ENCODE results near the gene RAB19.
"Not testable (repeated sequence)": the region's sequence is repeated elsewhere in the genome, so short reads cannot be mapped to it uniquely, and the experiment has no call there.

Gene RAB19

DNA sequence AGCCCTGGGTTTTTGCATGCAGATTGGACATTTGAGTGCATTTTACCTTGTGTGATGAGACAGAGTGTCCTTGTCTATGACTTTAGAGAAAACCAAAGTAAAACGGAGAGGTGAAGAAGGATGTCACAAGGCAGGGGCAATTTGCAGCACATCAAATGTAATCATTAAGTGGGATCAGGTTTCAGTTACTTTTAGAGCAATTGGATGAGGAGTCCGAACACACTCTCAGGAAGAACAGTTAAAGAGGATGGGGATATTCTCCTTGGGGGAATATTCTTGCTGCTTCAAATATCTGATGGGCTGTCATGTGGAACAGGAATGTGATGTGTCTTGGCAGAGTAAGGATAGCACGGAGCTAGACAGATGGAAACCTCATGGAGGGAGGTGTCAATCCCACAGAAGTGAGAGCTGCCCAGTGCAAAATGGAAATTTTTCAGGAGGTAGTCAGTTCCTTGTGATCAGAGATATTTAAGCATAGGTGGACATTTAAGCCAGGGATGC lies 757 bp downstream of the RAB19 start:
- no peak overlapping the region for H3K14ac ChIP-seq (ENCODE audit: low read length)
- DNase-seq: no peak
- peaks cover 2% of the 10 kb centered on the region for H3K79me2 ChIP-seq (ENCODE audit: control insufficient read depth, insufficient read depth, low read length, poor library complexity)
- H3K9me3 ChIP-seq (ENCODE audit: insufficient read depth, low read depth, low read length): no peaks in the 10 kb centered on the region
- H3K4me1 ChIP-seq (ENCODE audit: control insufficient read depth in 1 of 2, insufficient read depth in 2 of 2, low read length in 2 of 2): peaks cover 3 to 5% of the 10 kb centered on the region in 2 experiments
- no peak overlapping the region for H3K18ac ChIP-seq (ENCODE audit: low read length)
- H4K8ac ChIP-seq (ENCODE audit: low read depth, low read length): peak overlapping the region; percentile 66
- no peak overlapping the region for H2AK5ac ChIP-seq (ENCODE audit: low read length)
- no peaks in the 10 kb centered on the region for H3K79me1 ChIP-seq (ENCODE audit: low read length)
- H2BK120ac ChIP-seq (ENCODE audit: insufficient read depth, low read length, poor library complexity): no peak overlapping the region
- H3K23ac ChIP-seq (ENCODE audit: low read length): no peak overlapping the region
- WGBS (ENCODE audit: extremely low coverage, insufficient coverage, insufficient read length): no CpG with 5 or more reads among the region's 3 CpGs
- H3K4me2 ChIP-seq (ENCODE audit: low read length): peak overlapping the region; percentile 76
- H4K12ac ChIP-seq (ENCODE audit: low read depth, low read length): no peak overlapping the region
- H2BK5ac ChIP-seq (ENCODE audit: low read depth, low read length, poor library complexity): no peak overlapping the region
- no peak overlapping the region for H4K91ac ChIP-seq (ENCODE audit: low read depth, low read length)
- no peak overlapping the region for H3K4me3 ChIP-seq (ENCODE audit: low read depth, low read length)
- no peaks in the 10 kb centered on the region for H3K36me3 ChIP-seq (ENCODE audit: control insufficient read depth in 1 of 2, insufficient read depth in 2 of 2, low read length in 2 of 2)
- H2BK12ac ChIP-seq (ENCODE audit: low read length): no peak overlapping the region
- H3K9ac ChIP-seq (ENCODE audit: low read length): no peak overlapping the region
- H2AFZ ChIP-seq (ENCODE audit: insufficient read depth, low read length, poor library complexity): no peak overlapping the region
- no peaks in the 10 kb centered on the region for H3K27me3 ChIP-seq (ENCODE audit: insufficient read depth, low read length)
- no peak overlapping the region for H3K4ac ChIP-seq (ENCODE audit: low read depth, low read length)
- H3K27ac ChIP-seq (ENCODE audit: low read depth, low read length): no peak overlapping the region

DNA sequence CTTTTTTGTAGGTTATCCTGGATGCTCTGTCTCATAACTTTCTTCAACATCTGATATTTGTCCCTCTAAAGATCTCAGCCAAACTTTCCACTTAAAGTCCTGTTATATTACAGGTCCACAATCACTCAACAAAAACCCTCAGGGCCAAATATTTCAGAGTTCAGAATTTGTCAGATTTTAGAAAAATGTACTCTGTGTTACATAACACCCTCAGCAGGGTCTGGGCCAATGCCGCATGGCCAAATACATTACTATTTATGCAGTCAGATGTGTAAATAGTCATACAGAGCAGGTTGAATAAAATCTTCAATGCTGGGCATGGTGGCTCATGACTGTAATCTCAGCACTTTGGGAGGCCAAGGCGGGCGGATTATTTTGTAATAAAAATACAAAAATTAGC lies 11.5 kb downstream of the RAB19 start:
- H2AK5ac ChIP-seq (ENCODE audit: low read length): no peak overlapping the region
- H3K27ac ChIP-seq (ENCODE audit: low read depth, low read length): no peak overlapping the region
- no peaks in the 10 kb centered on the region for H3K27me3 ChIP-seq (ENCODE audit: insufficient read depth, low read length)
- H3K18ac ChIP-seq (ENCODE audit: low read length): no peak overlapping the region
- no peak overlapping the region for H3K4ac ChIP-seq (ENCODE audit: low read depth, low read length)
- no peaks in the 10 kb centered on the region for H3K36me3 ChIP-seq (ENCODE audit: control insufficient read depth in 1 of 2, insufficient read depth in 2 of 2, low read length in 2 of 2)
- no peak overlapping the region for H3K4me2 ChIP-seq (ENCODE audit: low read length)
- no peak overlapping the region for H4K91ac ChIP-seq (ENCODE audit: low read depth, low read length)
- no peak overlapping the region for H2BK120ac ChIP-seq (ENCODE audit: insufficient read depth, low read length, poor library complexity)
- H3K79me2 ChIP-seq (ENCODE audit: control insufficient read depth, insufficient read depth, low read length, poor library complexity): no peaks in the 10 kb centered on the region
- no peak overlapping the region for H3K14ac ChIP-seq (ENCODE audit: low read length)
- H3K4me1 ChIP-seq (ENCODE audit: control insufficient read depth in 1 of 2, insufficient read depth in 2 of 2, low read length in 2 of 2): no peaks in the 10 kb centered on the region
- no peaks in the 10 kb centered on the region for H3K9me3 ChIP-seq (ENCODE audit: insufficient read depth, low read depth, low read length)
- no peak overlapping the region for H4K12ac ChIP-seq (ENCODE audit: low read depth, low read length)
- H3K4me3 ChIP-seq (ENCODE audit: low read depth, low read length): no peak overlapping the region
- H4K8ac ChIP-seq (ENCODE audit: low read depth, low read length): no peak overlapping the region
- H3K79me1 ChIP-seq (ENCODE audit: low read length): no peaks in the 10 kb centered on the region
- no peak overlapping the region for H2BK12ac ChIP-seq (ENCODE audit: low read length)
- no peak overlapping the region for H2BK5ac ChIP-seq (ENCODE audit: low read depth, low read length, poor library complexity)
- no peak overlapping the region for H3K23ac ChIP-seq (ENCODE audit: low read length)
- DNase-seq: peak; percentile 73 to 97
- no peak overlapping the region for H3K9ac ChIP-seq (ENCODE audit: low read length)
- no CpG with 5 or more reads among the region's 3 CpGs for WGBS (ENCODE audit: extremely low coverage, insufficient coverage, insufficient read length)
- H2AFZ ChIP-seq (ENCODE audit: insufficient read depth, low read length, poor library complexity): no peak overlapping the region

DNA sequence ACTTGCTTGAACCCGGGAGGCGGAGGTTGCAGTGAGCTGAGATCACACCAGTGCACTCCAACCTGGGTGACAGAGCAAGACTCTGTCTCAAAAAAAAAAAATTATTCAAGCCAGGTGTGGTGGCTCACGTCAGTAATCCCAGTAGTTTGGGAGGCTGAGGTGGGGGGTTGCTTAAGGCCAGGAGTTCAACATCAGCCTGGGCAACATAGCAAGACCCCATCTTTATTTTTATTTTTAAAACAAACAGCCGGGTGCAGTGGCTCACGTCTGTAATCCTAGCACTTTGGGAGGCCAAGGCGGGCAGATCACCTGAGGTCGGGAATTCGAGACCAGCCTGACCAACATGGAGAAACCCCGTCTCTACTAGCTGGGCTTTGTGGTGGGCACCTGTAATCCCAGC lies 12.0 kb downstream of the RAB19 start:
- WGBS (ENCODE audit: extremely low coverage, insufficient coverage, insufficient read length): no CpG with 5 or more reads among the region's 9 CpGs
- H4K12ac ChIP-seq (ENCODE audit: low read depth, low read length); H3K36me3 ChIP-seq (ENCODE audit: control insufficient read depth in 1 of 2, insufficient read depth in 2 of 2, low read length in 2 of 2); H3K4me1 ChIP-seq (ENCODE audit: control insufficient read depth in 1 of 2, insufficient read depth in 2 of 2, low read length in 2 of 2); H3K27me3 ChIP-seq (ENCODE audit: insufficient read depth, low read length); H2AFZ ChIP-seq (ENCODE audit: insufficient read depth, low read length, poor library complexity); H3K14ac ChIP-seq (ENCODE audit: low read length); H3K79me2 ChIP-seq (ENCODE audit: control insufficient read depth, insufficient read depth, low read length, poor library complexity); H2AK5ac ChIP-seq (ENCODE audit: low read length); H3K4me2 ChIP-seq (ENCODE audit: low read length); H4K8ac ChIP-seq (ENCODE audit: low read depth, low read length); H2BK120ac ChIP-seq (ENCODE audit: insufficient read depth, low read length, poor library complexity); H3K4ac ChIP-seq (ENCODE audit: low read depth, low read length); H3K27ac ChIP-seq (ENCODE audit: low read depth, low read length); H2BK12ac ChIP-seq (ENCODE audit: low read length); H3K9me3 ChIP-seq (ENCODE audit: insufficient read depth, low read depth, low read length); H3K79me1 ChIP-seq (ENCODE audit: low read length); H4K91ac ChIP-seq (ENCODE audit: low read depth, low read length); DNase-seq; H3K4me3 ChIP-seq (ENCODE audit: low read depth, low read length); H3K9ac ChIP-seq (ENCODE audit: low read length); H3K18ac ChIP-seq (ENCODE audit: low read length); H3K23ac ChIP-seq (ENCODE audit: low read length); H2BK5ac ChIP-seq (ENCODE audit: low read depth, low read length, poor library complexity): not testable (repeated sequence)

DNA sequence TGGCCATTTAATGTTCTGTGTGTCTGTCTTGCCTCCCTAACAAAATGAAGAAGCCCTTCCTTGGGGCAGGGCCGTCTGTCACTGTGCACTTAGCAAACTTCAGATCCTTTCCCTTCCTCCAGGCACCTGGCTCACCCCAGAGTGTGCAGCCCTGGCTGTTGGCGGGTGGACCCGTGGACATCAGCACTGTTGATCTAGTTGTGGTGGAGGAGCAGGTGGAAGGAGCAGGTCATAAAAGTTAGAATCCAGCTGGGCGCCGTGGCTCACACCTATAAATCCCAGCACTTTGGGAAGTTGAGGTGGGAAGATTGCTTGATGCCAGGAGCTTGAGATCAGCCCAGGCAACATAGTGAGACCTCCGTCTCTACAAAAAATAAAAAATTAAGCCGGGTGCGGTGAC lies 12.7 kb downstream of the RAB19 start:
- Histone ChIP-seq H3K18ac (ENCODE audit: low read length) (no peak overlapping the region), H2BK120ac (ENCODE audit: insufficient read depth, low read length, poor library complexity) (no peak overlapping the region), H3K4ac (ENCODE audit: low read depth, low read length) (no peak overlapping the region), H3K4me2 (ENCODE audit: low read length) (no peak overlapping the region), H3K36me3 (ENCODE audit: control insufficient read depth in 1 of 2, insufficient read depth in 2 of 2, low read length in 2 of 2) (no peaks in the 10 kb centered on the region), H2BK12ac (ENCODE audit: low read length) (no peak overlapping the region), H3K27me3 (ENCODE audit: insufficient read depth, low read length) (no peaks in the 10 kb centered on the region), H3K4me3 (ENCODE audit: low read depth, low read length) (no peak overlapping the region), H3K4me1 (ENCODE audit: control insufficient read depth in 1 of 2, insufficient read depth in 2 of 2, low read length in 2 of 2) (no peaks in the 10 kb centered on the region), H3K9me3 (ENCODE audit: insufficient read depth, low read depth, low read length) (no peaks in the 10 kb centered on the region), H3K14ac (ENCODE audit: low read length) (no peak overlapping the region), H4K91ac (ENCODE audit: low read depth, low read length) (no peak overlapping the region), H3K23ac (ENCODE audit: low read length) (no peak overlapping the region), H4K8ac (ENCODE audit: low read depth, low read length) (no peak overlapping the region), H4K12ac (ENCODE audit: low read depth, low read length) (no peak overlapping the region), H2AK5ac (ENCODE audit: low read length) (no peak overlapping the region), H3K9ac (ENCODE audit: low read length) (no peak overlapping the region), H2AFZ (ENCODE audit: insufficient read depth, low read length, poor library complexity) (no peak overlapping the region), H2BK5ac (ENCODE audit: low read depth, low read length, poor library complexity) (no peak overlapping the region), H3K27ac (ENCODE audit: low read depth, low read length) (no peak overlapping the region), H3K79me2 (ENCODE audit: control insufficient read depth, insufficient read depth, low read length, poor library complexity) (no peaks in the 10 kb centered on the region), H3K79me1 (ENCODE audit: low read length) (no peaks in the 10 kb centered on the region)
- no peak for DNase-seq
- WGBS (ENCODE audit: extremely low coverage, insufficient coverage, insufficient read length): no CpG with 5 or more reads among the region's 8 CpGs
